Measurements from ENCODE around the gene LRRC3C.

GRCh38 chr17:39963829-39964228 is 36.3 kb downstream of the LRRC3C start:
- TF ChIP-seq CTCF (IDR thresholded peaks at IDR 0.05): no peak
- no peak for TF ChIP-seq POLR2A (IDR thresholded peaks at IDR 0.05)

Measured in right lobe of liver (tissue), 4 donors.